PC-3 (cell line): ENCODE data around the gene ASB5. TPM values are rescaled to one million over a fixed set of nuclear protein-coding genes. Genes with fewer than 3 reads are reported as not detected.
A peak's percentile ranks its signal among the peaks of the same experiment; 100 is the strongest.

Source experiments
- ATAC-seq: fragments of 200-7000 bp; cut with Tn5 transposase; 2 replicates; pipeline ENCODE4 v1.9.1; 2020; ENCODE audit warnings: mild to moderate bottlenecking, moderate library complexity
- BruUV-seq: library from RNA; stranded (reverse); fragments of 400-500 nt; replicated peaks from 2 replicates; lab custom pipeline; 2021; lab: Mats Ljungman, UMichigan
- CTCF ChIA-PET: fragments of 300-600 bp; sonication (Branson Sonifier 250); formaldehyde crosslinking; loops from one replicate; lab custom pipeline; 2022; ENCODE audit warnings: antibody characterized with exemption; lab: Charles Lee
- POLR2A ChIA-PET: fragments of 300-600 bp; sonication (Branson Sonifier 250); formaldehyde crosslinking; loops from one replicate; lab custom pipeline; 2022; ENCODE audit warnings: antibody characterized with exemption; ENCODE audit not compliant: unreplicated experiment; lab: Charles Lee
- DNase-seq: peaks from one replicate; pipeline ENCODE4 v3.0.0-alpha.2; 2015
- H2AFZ ChIP-seq: fragments of 300-600 bp; sonication (generic); 2 replicates; pipeline ENCODE4 v1.6.0; 2016; ENCODE audit warnings: antibody characterized with exemption, low read length
- H3F3A ChIP-seq: fragments of 300-600 bp; sonication (generic); one replicate; pipeline ENCODE4 v1.6.0; 2017; ENCODE audit warnings: antibody characterized with exemption, low read length, control low read depth, mild to moderate bottlenecking; ENCODE audit not compliant: unreplicated experiment
- H3K27ac ChIP-seq: fragments of 300-600 bp; sonication (generic); 2 replicates; pipeline ENCODE4 v1.5.1; 2016; ENCODE audit warnings: mild to moderate bottlenecking, low read length
- H3K27me3 ChIP-seq: fragments of 300-600 bp; sonication (generic); 2 replicates; pipeline ENCODE4 v1.6.1; 2016; ENCODE audit warnings: low read length, mixed read lengths
- H3K36me3 ChIP-seq: fragments of 300-600 bp; sonication (generic); 2 replicates; pipeline ENCODE4 v1.6.1; 2016; ENCODE audit warnings: low read depth, mixed run types, low read length, mixed read lengths
- H3K4me1 ChIP-seq: fragments of 300-600 bp; sonication (generic); 2 replicates; pipeline ENCODE4 v1.5.1; 2016; ENCODE audit warnings: low read length; ENCODE audit not compliant: insufficient read depth
- H3K4me2 ChIP-seq: fragments of 300-600 bp; sonication (generic); 2 replicates; pipeline ENCODE4 v1.6.0; 2016; ENCODE audit warnings: low read length
- H3K4me3 ChIP-seq: fragments of 300-600 bp; sonication (generic); 2 replicates; pipeline ENCODE4 v1.5.1; 2016; ENCODE audit warnings: mild to moderate bottlenecking, low read length, mixed read lengths
- H3K79me2 ChIP-seq: fragments of 300-600 bp; sonication (generic); 2 replicates; pipeline ENCODE4 v1.6.1; 2017; ENCODE audit warnings: low read length, mixed read lengths
- H3K9ac ChIP-seq: fragments of 300-600 bp; sonication (generic); 2 replicates; pipeline ENCODE4 v1.6.0; 2016; ENCODE audit warnings: mild to moderate bottlenecking, low read length
- H3K9me2 ChIP-seq: fragments of 300-600 bp; sonication (generic); replicated peaks from 2 replicates; pipeline ENCODE4 v1.6.1; 2016; ENCODE audit warnings: mixed run types, low read length, mixed read lengths
- H3K9me3 ChIP-seq: fragments of 300-600 bp; sonication (generic); 2 replicates; pipeline ENCODE4 v1.6.1; 2016; ENCODE audit warnings: low read length, mixed read lengths
- H4K20me1 ChIP-seq: fragments of 300-600 bp; sonication (generic); 2 replicates; pipeline ENCODE4 v1.6.1; 2016; ENCODE audit warnings: low read length, mixed read lengths
- CTCF ChIP-seq: fragments of 300-600 bp; sonication (generic); conservative IDR thresholded peaks from 2 replicates; pipeline ENCODE4 v1.5.1; 2017; ENCODE audit warnings: antibody characterized with exemption, low read depth, mild to moderate bottlenecking, low read length
- EZH2 ChIP-seq: fragments of 300-600 bp; sonication (generic); IDR thresholded peaks from one replicate; pipeline ENCODE4 v1.6.1; 2017; ENCODE audit warnings: antibody characterized with exemption, mild to moderate bottlenecking, low read length; ENCODE audit not compliant: unreplicated experiment
- EZH2phosphoT487 ChIP-seq: fragments of 300-600 bp; sonication (generic); IDR thresholded peaks from 2 replicates; pipeline ENCODE4 v1.6.1; 2018; ENCODE audit warnings: mild to moderate bottlenecking, antibody characterized with exemption, low read length, borderline replicate concordance
- intact Hi-C: fragments of 100-400 bp; cut with micrococcal nuclease; formaldehyde crosslinking; loops from 2 replicates; pipeline ENCODE4 v1.9.0; 2023
- total RNA-seq: library from RNA; depleted of rRNA; stranded (reverse); fragments of >200 nt; gene quantifications from 2 replicates; pipeline ENCODE4 v1.2.3, GENCODE V29; 2014

ASB5 gene
- total RNA-seq, 1 experiment from 2014 or later: not detected

GRCh38 chr4:176261481-176261880 lies 7.5 kb downstream of the ASB5 start:
- TF ChIP-seq EZH2phosphoT487: no peak
- TF ChIP-seq EZH2: no peak
- no peak for TF ChIP-seq CTCF
- Histone ChIP-seq H3K4me2 (no peak overlapping the region), H2AFZ (no peak overlapping the region), H3K79me2 (no peaks in the 10 kb centered on the region), H3K36me3 (no peaks in the 10 kb centered on the region), H3K4me3 (no peak overlapping the region), H3K27ac (no peak overlapping the region), H3K4me1 (peaks cover 15% of the 10 kb centered on the region), H3K9me3 (no peaks in the 10 kb centered on the region), H3K27me3 (no peaks in the 10 kb centered on the region), H3K9me2 (no peaks in the 10 kb centered on the region), H3K9ac (no peak overlapping the region), H3F3A (no peaks in the 10 kb centered on the region), H4K20me1 (no peaks in the 10 kb centered on the region)
- DNase-seq (no peak), ATAC-seq (no peak)
- CTCF ChIA-PET: no interaction called here
- POLR2A ChIA-PET: no interaction called here
- intact Hi-C loops: no loop called here
- BruUV-seq: no TSS peak

- ATAC-seq (no peak), DNase-seq (no peak)
- no peak overlapping the region for H2AFZ ChIP-seq
- TF ChIP-seq EZH2 (no peak), EZH2phosphoT487 (no peak), CTCF (no peak)
- H3K9me2 ChIP-seq: no peaks in the 10 kb centered on the region
- CTCF ChIA-PET: no interaction called here
- no peak overlapping the region for H3K9ac ChIP-seq
- H3F3A ChIP-seq: no peaks in the 10 kb centered on the region
- H3K36me3 ChIP-seq: no peaks in the 10 kb centered on the region
- H3K4me2 ChIP-seq: no peak overlapping the region
- H3K4me1 ChIP-seq: peaks cover 15% of the 10 kb centered on the region
- intact Hi-C loops: no loop called here
- H3K27ac ChIP-seq: no peak overlapping the region
- no peaks in the 10 kb centered on the region for H4K20me1 ChIP-seq
- no peaks in the 10 kb centered on the region for H3K9me3 ChIP-seq
- no TSS peak for BruUV-seq
- POLR2A ChIA-PET: no interaction called here
- no peaks in the 10 kb centered on the region for H3K79me2 ChIP-seq
- H3K27me3 ChIP-seq: no peaks in the 10 kb centered on the region
- no peak overlapping the region for H3K4me3 ChIP-seq
Measured at GRCh38 chr4:176261018-176261417, 8.0 kb downstream of the ASB5 start.

- H3K36me3 ChIP-seq: no peaks in the 10 kb centered on the region
- no peak overlapping the region for H2AFZ ChIP-seq
- DNase-seq (peak; percentile 56), ATAC-seq (peak; percentile 74)
- no peaks in the 10 kb centered on the region for H3F3A ChIP-seq
- no peaks in the 10 kb centered on the region for H3K27me3 ChIP-seq
- no peaks in the 10 kb centered on the region for H3K9me3 ChIP-seq
- no peak overlapping the region for H3K9ac ChIP-seq
- no peak overlapping the region for H3K4me3 ChIP-seq
- BruUV-seq: no TSS peak
- peaks cover 15% of the 10 kb centered on the region for H3K4me1 ChIP-seq
- POLR2A ChIA-PET: no interaction called here
- intact Hi-C loops: no loop called here
- no peaks in the 10 kb centered on the region for H3K79me2 ChIP-seq
- H4K20me1 ChIP-seq: no peaks in the 10 kb centered on the region
- H3K4me2 ChIP-seq: 0 out of 2 replicates have a peak overlapping the region, but pooled peaks have one; percentile 25
- H3K27ac ChIP-seq: no peak overlapping the region
- no peaks in the 10 kb centered on the region for H3K9me2 ChIP-seq
- TF ChIP-seq CTCF (no peak), EZH2phosphoT487 (no peak), EZH2 (no peak)
- CTCF ChIA-PET: no interaction called here
Measured at GRCh38 chr4:176259330-176260090, 9.5 kb downstream of the ASB5 start.
